AG04450 (cell line): ENCODE data around the gene HAUS6. TPM values are rescaled to one million over a fixed set of nuclear protein-coding genes. Genes with fewer than 3 reads are reported as not detected.

ENCODE experiments used
- CTCF ChIA-PET: fragments of 300-600, 350-600 bp; formaldehyde crosslinking; extraction: SDS; loops from one replicate; lab custom pipeline; 2022; ENCODE audit warnings: antibody characterized with exemption, inconsistent platforms; lab: Charles Lee
- POLR2A ChIA-PET: fragments of 350-600 bp; formaldehyde crosslinking; extraction: SDS; loops from one replicate; lab custom pipeline; 2021; ENCODE audit warnings: antibody characterized with exemption, inconsistent platforms; lab: Yijun Ruan, JAX
- DNase-seq: peaks from one replicate; pipeline ENCODE4 v3.0.0-alpha.2; 2011; ENCODE audit warnings: low read depth, low spot score
- H3K27ac ChIP-seq: one replicate; pipeline ENCODE4 v1.5.1; 2012; ENCODE audit warnings: low read depth, low read length, control low read depth
- H3K27me3 ChIP-seq: one replicate; pipeline ENCODE4 v1.6.0; 2012; ENCODE audit warnings: low read length; ENCODE audit not compliant: control insufficient read depth, insufficient read depth
- H3K4me3 ChIP-seq: 2 replicates; pipeline ENCODE4 v1.5.1; 2011; ENCODE audit warnings: mild to moderate bottlenecking, low read depth, low read length, control low read depth
- H3K9me3 ChIP-seq: 2 replicates; pipeline ENCODE4 v1.5.1; 2012; ENCODE audit warnings: low read length; ENCODE audit not compliant: control insufficient read depth, insufficient read depth
- polyA plus RNA-seq: library from polyadenylated mRNA; depleted of rRNA; stranded (reverse); fragments of >200 nt; gene quantifications from 2 replicates; pipeline ENCODE4 v1.2.3, GENCODE V29; 2011; rRNA removed
- small RNA-seq: library from RNA; depleted of rRNA; stranded (forward); fragments of <200 nt; gene quantifications from one replicate; pipeline ENCODE3, GENCODE V24; 2012; ENCODE audit warnings: low read depth; ENCODE audit not compliant: insufficient read length
- TF ChIP-seq, protein P1 (sequence below): IDR thresholded peaks from 2 replicates; pipeline ENCODE4 v1.5.1; 2011; ENCODE audit warnings: low read depth, low read length, control low read depth, inconsistent platforms

HAUS6 gene
- polyA plus RNA-seq, 1 experiment, result 9.3 TPM

GRCh38 chr9:19018201-19018600, 84.5 kb downstream of the HAUS6 start:
- CTCF ChIA-PET, result interaction anchor here (1.4 to 1.8 kb wide), 3 partner anchors 8 to 763 kb away, joined by 3 to 7 read pairs (median 4); no protein-coding TSS in a partner anchor
- no peak for DNase-seq
- no peak overlapping the region for H3K4me3 ChIP-seq
- TF ChIP-seq, protein P1, sequence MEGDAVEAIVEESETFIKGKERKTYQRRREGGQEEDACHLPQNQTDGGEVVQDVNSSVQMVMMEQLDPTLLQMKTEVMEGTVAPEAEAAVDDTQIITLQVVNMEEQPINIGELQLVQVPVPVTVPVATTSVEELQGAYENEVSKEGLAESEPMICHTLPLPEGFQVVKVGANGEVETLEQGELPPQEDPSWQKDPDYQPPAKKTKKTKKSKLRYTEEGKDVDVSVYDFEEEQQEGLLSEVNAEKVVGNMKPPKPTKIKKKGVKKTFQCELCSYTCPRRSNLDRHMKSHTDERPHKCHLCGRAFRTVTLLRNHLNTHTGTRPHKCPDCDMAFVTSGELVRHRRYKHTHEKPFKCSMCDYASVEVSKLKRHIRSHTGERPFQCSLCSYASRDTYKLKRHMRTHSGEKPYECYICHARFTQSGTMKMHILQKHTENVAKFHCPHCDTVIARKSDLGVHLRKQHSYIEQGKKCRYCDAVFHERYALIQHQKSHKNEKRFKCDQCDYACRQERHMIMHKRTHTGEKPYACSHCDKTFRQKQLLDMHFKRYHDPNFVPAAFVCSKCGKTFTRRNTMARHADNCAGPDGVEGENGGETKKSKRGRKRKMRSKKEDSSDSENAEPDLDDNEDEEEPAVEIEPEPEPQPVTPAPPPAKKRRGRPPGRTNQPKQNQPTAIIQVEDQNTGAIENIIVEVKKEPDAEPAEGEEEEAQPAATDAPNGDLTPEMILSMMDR, result no peak
- no peak overlapping the region for H3K27ac ChIP-seq
- H3K27me3 ChIP-seq, result peaks cover 3% of the 10 kb centered on the region
- no peaks in the 10 kb centered on the region for H3K9me3 ChIP-seq
- POLR2A ChIA-PET, result no interaction called here

- DNase-seq, result no peak
- Histone ChIP-seq H3K4me3 (no peak overlapping the region), H3K27me3 (no peaks in the 10 kb centered on the region), H3K27ac (no peak overlapping the region), H3K9me3 (no peaks in the 10 kb centered on the region)
- TF ChIP-seq, protein P1, result no peak
- ChIA-PET POLR2A (no interaction called here), CTCF (interaction anchor here (0.6 to 2.2 kb wide), 2 partner anchors 613 to 755 kb away, joined by 4 to 8 read pairs; no protein-coding TSS in a partner anchor)
Measured at GRCh38 chr9:19009391-19009965, 93.2 kb downstream of the HAUS6 start.

Small RNAs within 50 kb of the gene (small RNA-seq; reads per million reads assigned to genes)
- not detected for gene RF00019
- gene RNU6-264P, result not detected
- 6.5 reads per million, percentile 59 among the genes with 10 or more reads in this experiment for gene SCARNA8

Other genes starting within 250 kb of the HAUS6 start
- 0.01 TPM in 1 of 2 replicates, not detected in the other for gene SAXO1, start 69.7 kb downstream of the HAUS6 start, polyA plus RNA-seq
- 180 and 186 TPM in 2 replicates for gene RRAGA, start 53.5 kb downstream of the HAUS6 start, polyA plus RNA-seq
- gene PLIN2, start 24.6 kb upstream of the HAUS6 start, polyA plus RNA-seq, result 142 and 148 TPM in 2 replicates
- gene DENND4C, start 127.8 kb upstream of the HAUS6 start, polyA plus RNA-seq, result 20.5 and 27.9 TPM in 2 replicates